HEK293 (cell line): ENCODE results near the gene FUT3.

Experiments used
- CTCF ChIA-PET: fragments of 350-600 bp; formaldehyde crosslinking; extraction: SDS; loops from one replicate; lab custom pipeline; 2021; ENCODE audit warnings: antibody characterized with exemption; lab: Yijun Ruan, JAX
- POLR2A ChIA-PET: fragments of 300-600 bp; formaldehyde crosslinking; extraction: SDS; loops from one replicate; lab custom pipeline; 2020; ENCODE audit warnings: antibody characterized with exemption, inconsistent platforms; lab: Yijun Ruan, JAX
- H3K27ac ChIP-seq: fragments of 200-500 bp; sonication (Bioruptor generic); 2 replicates; pipeline ENCODE4 v1.5.1; 2014; ENCODE audit warnings: low read depth, low read length, control low read depth, inconsistent platforms; ENCODE audit errors: extremely low read depth
- H3K36me3 ChIP-seq, 2 experiments: fragments of 200-500 bp in 1 of 2; sonication (Bioruptor generic) in 1 of 2; 1 replicate in 1 of 2; 2 replicates in 1 of 2; pipeline ENCODE4 v1.5.1; 2014 to 2017; ENCODE audit warnings: inconsistent platforms in 2 of 2, low read length in 2 of 2; ENCODE audit not compliant: control insufficient read depth in 2 of 2, insufficient read depth in 1 of 2
- H3K4me1 ChIP-seq: fragments of 200-500 bp; sonication (Bioruptor generic); 2 replicates; pipeline ENCODE4 v1.5.1; 2014; ENCODE audit warnings: mild to moderate bottlenecking, low read length, inconsistent platforms; ENCODE audit not compliant: control insufficient read depth, insufficient read depth
- H3K4me3 ChIP-seq: 2 replicates; pipeline ENCODE4 v1.5.1; 2011; ENCODE audit warnings: low read depth, mild to moderate bottlenecking, control low read depth, low read length, moderate library complexity
- H3K9me3 ChIP-seq: fragments of 200-500 bp; sonication (Bioruptor generic); 2 replicates; pipeline ENCODE4 v1.5.1; 2014; ENCODE audit warnings: low read depth, low read length, inconsistent platforms; ENCODE audit not compliant: control insufficient read depth, insufficient read depth
- FEZF1 ChIP-seq: fragments of 450-650 bp; formaldehyde crosslinking; IDR thresholded peaks from 2 replicates; pipeline ENCODE4 v1.5.1; 2016; ENCODE audit warnings: missing biosample characterization, missing genetic modification characterization
- HOXD13 ChIP-seq: sonication (generic); formaldehyde crosslinking; IDR thresholded peaks from 2 replicates; pipeline ENCODE4 v1.8.0; 2022; ENCODE audit warnings: missing genetic modification reagents, borderline replicate concordance
- ZBTB21 ChIP-seq: fragments of 450-650 bp; formaldehyde crosslinking; IDR thresholded peaks from 2 replicates; pipeline ENCODE4 v1.5.1; 2017; ENCODE audit warnings: missing biosample characterization, missing genetic modification characterization
- ZEB2 ChIP-seq: fragments of 450-650 bp; formaldehyde crosslinking; IDR thresholded peaks from 2 replicates; pipeline ENCODE4 v1.5.1; 2016; ENCODE audit warnings: missing biosample characterization, missing genetic modification characterization
- ZFP3 ChIP-seq: fragments of 450-650 bp; formaldehyde crosslinking; IDR thresholded peaks from 2 replicates; pipeline ENCODE4 v1.5.1; 2016; ENCODE audit warnings: low read depth, missing biosample characterization, missing genetic modification characterization
- ZIC2 ChIP-seq: fragments of 450-650 bp; formaldehyde crosslinking; IDR thresholded peaks from 2 replicates; pipeline ENCODE4 v1.5.1; 2016; ENCODE audit warnings: missing biosample characterization, missing genetic modification characterization
- ZNF121 ChIP-seq: fragments of 450-650 bp; formaldehyde crosslinking; IDR thresholded peaks from 2 replicates; pipeline ENCODE4 v1.5.1; 2016; ENCODE audit warnings: missing biosample characterization, missing genetic modification characterization
- ZNF184 ChIP-seq: fragments of 450-650 bp; IDR thresholded peaks from 2 replicates; pipeline ENCODE4 v1.5.1; 2018; ENCODE audit warnings: missing biosample characterization, mild to moderate bottlenecking, missing genetic modification characterization
- ZNF354C ChIP-seq: fragments of 450-650 bp; formaldehyde crosslinking; IDR thresholded peaks from 2 replicates; pipeline ENCODE4 v1.5.1; 2016; ENCODE audit warnings: missing biosample characterization, missing genetic modification characterization, low read depth, borderline replicate concordance
- ZNF366 ChIP-seq: fragments of 450-650 bp; formaldehyde crosslinking; conservative IDR thresholded peaks from 2 replicates; pipeline ENCODE4 v1.5.1; 2016; ENCODE audit warnings: missing biosample characterization, missing genetic modification characterization
- ZNF394 ChIP-seq: fragments of 450-650 bp; formaldehyde crosslinking; IDR thresholded peaks from 2 replicates; pipeline ENCODE4 v1.5.1; 2016; ENCODE audit warnings: missing biosample characterization, missing genetic modification characterization, mild to moderate bottlenecking, moderate library complexity, borderline replicate concordance
- ZNF558 ChIP-seq: fragments of 450-650 bp; formaldehyde crosslinking; IDR thresholded peaks from 2 replicates; pipeline ENCODE4 v1.5.1; 2016; ENCODE audit warnings: missing biosample characterization, missing genetic modification characterization
- ZNF660 ChIP-seq: fragments of 450-650 bp; IDR thresholded peaks from 2 replicates; pipeline ENCODE4 v1.5.1; 2018; ENCODE audit warnings: missing biosample characterization, mild to moderate bottlenecking, missing genetic modification characterization
- ZNF664 ChIP-seq: fragments of 450-650 bp; formaldehyde crosslinking; IDR thresholded peaks from 2 replicates; pipeline ENCODE4 v1.5.1; 2016; ENCODE audit warnings: missing biosample characterization, missing genetic modification characterization
- ZNF670 ChIP-seq: fragments of 450-650 bp; formaldehyde crosslinking; IDR thresholded peaks from 2 replicates; pipeline ENCODE4 v1.5.1; 2016; ENCODE audit warnings: missing biosample characterization, missing genetic modification characterization, low read depth
- ZNF843 ChIP-seq: fragments of 450-650 bp; formaldehyde crosslinking; IDR thresholded peaks from 2 replicates; pipeline ENCODE4 v1.5.1; 2016; ENCODE audit warnings: missing biosample characterization, missing genetic modification characterization
- ZSCAN16 ChIP-seq: fragments of 450-650 bp; formaldehyde crosslinking; IDR thresholded peaks from 2 replicates; pipeline ENCODE4 v1.5.1; 2016; ENCODE audit warnings: missing biosample characterization, missing genetic modification characterization
- TF ChIP-seq, protein P1 (sequence below): fragments of 450-650 bp; formaldehyde crosslinking; IDR thresholded peaks from 2 replicates; pipeline ENCODE4 v1.5.1; 2016; ENCODE audit warnings: missing biosample characterization, missing genetic modification characterization
- TF ChIP-seq, protein P2 (sequence below): fragments of 450-650 bp; formaldehyde crosslinking; IDR thresholded peaks from 2 replicates; pipeline ENCODE4 v1.5.1; 2016; ENCODE audit warnings: missing biosample characterization, missing genetic modification characterization
- TF ChIP-seq, protein P3 (sequence below): fragments of 450-650 bp; formaldehyde crosslinking; IDR thresholded peaks from 2 replicates; pipeline ENCODE4 v1.5.1; 2016; ENCODE audit warnings: missing biosample characterization, missing genetic modification characterization
- TF ChIP-seq, protein P4 (sequence below): fragments of 450-650 bp; formaldehyde crosslinking; IDR thresholded peaks from 2 replicates; pipeline ENCODE4 v1.5.1; 2017; ENCODE audit warnings: missing biosample characterization, missing genetic modification characterization
- TF ChIP-seq, protein P5 (sequence below): fragments of 450-650 bp; formaldehyde crosslinking; IDR thresholded peaks from 2 replicates; pipeline ENCODE4 v1.5.1; 2016; ENCODE audit warnings: missing biosample characterization, missing genetic modification characterization
- TF ChIP-seq, protein P6 (sequence below): fragments of 450-650 bp; formaldehyde crosslinking; IDR thresholded peaks from 2 replicates; pipeline ENCODE4 v1.5.1; 2016; ENCODE audit warnings: missing biosample characterization, missing genetic modification characterization
- TF ChIP-seq, protein P7 (sequence below): fragments of 450-650 bp; IDR thresholded peaks from 2 replicates; pipeline ENCODE4 v1.5.1; 2018; ENCODE audit warnings: missing biosample characterization, mild to moderate bottlenecking, missing genetic modification characterization

FUT3 gene

DNA sequence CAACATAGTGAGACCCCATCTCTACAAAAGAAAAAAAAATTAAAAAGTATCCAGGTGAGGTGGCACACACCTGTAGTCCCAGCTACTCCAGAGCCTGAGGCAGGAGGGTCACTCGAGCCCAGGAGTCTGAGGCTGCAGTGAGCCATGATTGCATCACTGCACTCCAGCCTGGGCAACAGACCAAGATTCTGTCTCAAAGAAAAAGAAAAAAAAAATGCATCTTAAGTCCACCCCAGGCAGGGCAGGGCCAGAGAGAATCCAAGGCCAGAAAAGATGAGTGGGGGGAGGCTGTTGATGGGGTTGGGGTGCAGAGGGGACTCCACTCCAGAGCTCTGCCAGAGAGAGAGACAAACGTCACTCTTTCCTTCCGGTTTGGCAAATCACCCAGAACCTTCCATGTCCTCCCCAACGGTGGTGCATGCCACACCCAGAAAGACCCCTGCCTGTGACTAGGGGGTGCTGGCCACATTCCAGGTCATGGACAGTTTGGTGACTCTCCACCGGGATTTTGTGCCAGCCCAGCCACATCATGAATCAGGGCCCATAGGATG lies 431 bp downstream of the FUT3 start:
- Histone ChIP-seq H3K4me1 (no peaks in the 10 kb centered on the region), H3K27ac (no peak overlapping the region), H3K4me3 (no peak overlapping the region), H3K9me3 (no peaks in the 10 kb centered on the region), H3K36me3 (no peaks in the 10 kb centered on the region)
- POLR2A ChIA-PET, result no interaction called here
- CTCF ChIA-PET, result interaction anchor here (0.6 to 2.1 kb wide), 3 partner anchors 11 to 666 kb away, joined by 3 to 9 read pairs (median 5); partner anchors contain the start of gene FUT6
- 0 out of 2 replicates have a peak, but pooled peaks have one; percentile 5 for TF ChIP-seq ZIC2 (tag by site-specific recombination)
- TF ChIP-seq, protein P1, sequence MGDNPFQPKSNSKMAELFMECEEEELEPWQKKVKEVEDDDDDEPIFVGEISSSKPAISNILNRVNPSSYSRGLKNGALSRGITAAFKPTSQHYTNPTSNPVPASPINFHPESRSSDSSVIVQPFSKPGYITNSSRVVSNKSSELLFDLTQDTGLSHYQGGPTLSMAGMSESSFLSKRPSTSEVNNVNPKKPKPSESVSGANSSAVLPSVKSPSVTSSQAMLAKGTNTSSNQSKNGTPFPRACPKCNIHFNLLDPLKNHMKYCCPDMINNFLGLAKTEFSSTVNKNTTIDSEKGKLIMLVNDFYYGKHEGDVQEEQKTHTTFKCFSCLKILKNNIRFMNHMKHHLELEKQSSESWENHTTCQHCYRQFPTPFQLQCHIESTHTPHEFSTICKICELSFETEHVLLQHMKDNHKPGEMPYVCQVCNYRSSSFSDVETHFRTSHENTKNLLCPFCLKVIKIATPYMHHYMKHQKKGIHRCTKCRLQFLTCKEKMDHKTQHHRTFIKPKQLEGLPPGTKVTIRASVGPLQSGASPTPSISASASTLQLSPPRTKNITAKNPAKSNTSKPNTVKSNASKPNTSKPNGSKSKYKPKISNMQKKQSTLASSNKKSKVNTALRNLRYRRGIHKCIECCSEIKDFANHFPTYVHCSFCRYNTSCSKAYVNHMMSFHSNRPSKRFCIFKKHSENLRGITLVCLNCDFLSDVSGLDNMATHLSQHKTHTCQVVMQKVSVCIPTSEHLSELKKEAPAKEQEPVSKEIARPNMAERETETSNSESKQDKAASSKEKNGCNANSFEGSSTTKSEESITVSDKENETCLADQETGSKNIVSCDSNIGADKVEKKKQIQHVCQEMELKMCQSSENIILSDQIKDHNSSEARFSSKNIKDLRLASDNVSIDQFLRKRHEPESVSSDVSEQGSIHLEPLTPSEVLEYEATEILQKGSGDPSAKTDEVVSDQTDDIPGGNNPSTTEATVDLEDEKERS, result no peak
- 0 out of 2 replicates have a peak, but pooled peaks have one; percentile 8 for TF ChIP-seq ZBTB21 (tag by site-specific recombination)
- TF ChIP-seq, protein P2, sequence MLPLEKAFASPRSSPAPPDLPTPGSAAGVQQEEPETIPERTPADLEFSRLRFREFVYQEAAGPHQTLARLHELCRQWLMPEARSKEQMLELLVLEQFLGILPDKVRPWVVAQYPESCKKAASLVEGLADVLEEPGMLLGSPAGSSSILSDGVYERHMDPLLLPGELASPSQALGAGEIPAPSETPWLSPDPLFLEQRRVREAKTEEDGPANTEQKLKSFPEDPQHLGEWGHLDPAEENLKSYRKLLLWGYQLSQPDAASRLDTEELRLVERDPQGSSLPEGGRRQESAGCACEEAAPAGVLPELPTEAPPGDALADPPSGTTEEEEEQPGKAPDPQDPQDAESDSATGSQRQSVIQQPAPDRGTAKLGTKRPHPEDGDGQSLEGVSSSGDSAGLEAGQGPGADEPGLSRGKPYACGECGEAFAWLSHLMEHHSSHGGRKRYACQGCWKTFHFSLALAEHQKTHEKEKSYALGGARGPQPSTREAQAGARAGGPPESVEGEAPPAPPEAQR (tag by site-specific recombination), result no peak
- TF ChIP-seq ZNF354C (tag by site-specific recombination), result no peak
- TF ChIP-seq ZNF843 (tag by site-specific recombination), result no peak
- TF ChIP-seq ZNF184 (tag by site-specific recombination), result no peak
- TF ChIP-seq, protein P3, sequence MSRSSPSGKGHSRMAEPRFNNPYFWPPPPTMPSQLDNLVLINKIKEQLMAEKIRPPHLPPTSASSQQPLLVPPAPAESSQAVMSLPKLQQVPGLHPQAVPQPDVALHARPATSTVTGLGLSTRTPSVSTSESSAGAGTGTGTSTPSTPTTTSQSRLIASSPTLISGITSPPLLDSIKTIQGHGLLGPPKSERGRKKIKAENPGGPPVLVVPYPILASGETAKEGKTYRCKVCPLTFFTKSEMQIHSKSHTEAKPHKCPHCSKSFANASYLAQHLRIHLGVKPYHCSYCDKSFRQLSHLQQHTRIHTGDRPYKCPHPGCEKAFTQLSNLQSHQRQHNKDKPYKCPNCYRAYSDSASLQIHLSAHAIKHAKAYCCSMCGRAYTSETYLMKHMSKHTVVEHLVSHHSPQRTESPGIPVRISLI (tag by site-specific recombination), result peak; percentile 71
- no peak for TF ChIP-seq ZNF660
- TF ChIP-seq, protein P4, sequence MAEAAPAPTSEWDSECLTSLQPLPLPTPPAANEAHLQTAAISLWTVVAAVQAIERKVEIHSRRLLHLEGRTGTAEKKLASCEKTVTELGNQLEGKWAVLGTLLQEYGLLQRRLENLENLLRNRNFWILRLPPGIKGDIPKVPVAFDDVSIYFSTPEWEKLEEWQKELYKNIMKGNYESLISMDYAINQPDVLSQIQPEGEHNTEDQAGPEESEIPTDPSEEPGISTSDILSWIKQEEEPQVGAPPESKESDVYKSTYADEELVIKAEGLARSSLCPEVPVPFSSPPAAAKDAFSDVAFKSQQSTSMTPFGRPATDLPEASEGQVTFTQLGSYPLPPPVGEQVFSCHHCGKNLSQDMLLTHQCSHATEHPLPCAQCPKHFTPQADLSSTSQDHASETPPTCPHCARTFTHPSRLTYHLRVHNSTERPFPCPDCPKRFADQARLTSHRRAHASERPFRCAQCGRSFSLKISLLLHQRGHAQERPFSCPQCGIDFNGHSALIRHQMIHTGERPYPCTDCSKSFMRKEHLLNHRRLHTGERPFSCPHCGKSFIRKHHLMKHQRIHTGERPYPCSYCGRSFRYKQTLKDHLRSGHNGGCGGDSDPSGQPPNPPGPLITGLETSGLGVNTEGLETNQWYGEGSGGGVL, result peak; percentile 63
- TF ChIP-seq ZFP3 (tag by site-specific recombination), result no peak
- TF ChIP-seq ZNF664 (tag by site-specific recombination), result no peak
- TF ChIP-seq FEZF1, result no peak
- no peak for TF ChIP-seq ZSCAN16 (tag by site-specific recombination)
- TF ChIP-seq HOXD13 (CRISPR knock-in tag), result no peak
- TF ChIP-seq, protein P5, sequence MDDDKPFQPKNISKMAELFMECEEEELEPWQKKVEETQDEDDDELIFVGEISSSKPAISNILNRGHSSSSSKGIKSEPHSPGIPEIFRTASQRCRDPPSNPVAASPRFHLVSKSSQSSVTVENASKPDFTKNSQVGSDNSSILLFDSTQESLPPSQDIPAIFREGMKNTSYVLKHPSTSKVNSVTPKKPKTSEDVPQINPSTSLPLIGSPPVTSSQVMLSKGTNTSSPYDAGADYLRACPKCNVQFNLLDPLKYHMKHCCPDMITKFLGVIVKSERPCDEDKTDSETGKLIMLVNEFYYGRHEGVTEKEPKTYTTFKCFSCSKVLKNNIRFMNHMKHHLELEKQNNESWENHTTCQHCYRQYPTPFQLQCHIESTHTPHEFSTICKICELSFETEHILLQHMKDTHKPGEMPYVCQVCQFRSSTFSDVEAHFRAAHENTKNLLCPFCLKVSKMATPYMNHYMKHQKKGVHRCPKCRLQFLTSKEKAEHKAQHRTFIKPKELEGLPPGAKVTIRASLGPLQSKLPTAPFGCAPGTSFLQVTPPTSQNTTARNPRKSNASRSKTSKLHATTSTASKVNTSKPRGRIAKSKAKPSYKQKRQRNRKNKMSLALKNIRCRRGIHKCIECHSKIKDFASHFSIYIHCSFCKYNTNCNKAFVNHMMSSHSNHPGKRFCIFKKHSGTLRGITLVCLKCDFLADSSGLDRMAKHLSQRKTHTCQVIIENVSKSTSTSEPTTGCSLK (tag by site-specific recombination), result no peak
- TF ChIP-seq, protein P6, sequence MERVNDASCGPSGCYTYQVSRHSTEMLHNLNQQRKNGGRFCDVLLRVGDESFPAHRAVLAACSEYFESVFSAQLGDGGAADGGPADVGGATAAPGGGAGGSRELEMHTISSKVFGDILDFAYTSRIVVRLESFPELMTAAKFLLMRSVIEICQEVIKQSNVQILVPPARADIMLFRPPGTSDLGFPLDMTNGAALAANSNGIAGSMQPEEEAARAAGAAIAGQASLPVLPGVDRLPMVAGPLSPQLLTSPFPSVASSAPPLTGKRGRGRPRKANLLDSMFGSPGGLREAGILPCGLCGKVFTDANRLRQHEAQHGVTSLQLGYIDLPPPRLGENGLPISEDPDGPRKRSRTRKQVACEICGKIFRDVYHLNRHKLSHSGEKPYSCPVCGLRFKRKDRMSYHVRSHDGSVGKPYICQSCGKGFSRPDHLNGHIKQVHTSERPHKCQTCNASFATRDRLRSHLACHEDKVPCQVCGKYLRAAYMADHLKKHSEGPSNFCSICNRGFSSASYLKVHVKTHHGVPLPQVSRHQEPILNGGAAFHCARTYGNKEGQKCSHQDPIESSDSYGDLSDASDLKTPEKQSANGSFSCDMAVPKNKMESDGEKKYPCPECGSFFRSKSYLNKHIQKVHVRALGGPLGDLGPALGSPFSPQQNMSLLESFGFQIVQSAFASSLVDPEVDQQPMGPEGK (tag by site-specific recombination), result peak; percentile 49; the same call in 1 of the 2 replicates
- TF ChIP-seq, protein P7, sequence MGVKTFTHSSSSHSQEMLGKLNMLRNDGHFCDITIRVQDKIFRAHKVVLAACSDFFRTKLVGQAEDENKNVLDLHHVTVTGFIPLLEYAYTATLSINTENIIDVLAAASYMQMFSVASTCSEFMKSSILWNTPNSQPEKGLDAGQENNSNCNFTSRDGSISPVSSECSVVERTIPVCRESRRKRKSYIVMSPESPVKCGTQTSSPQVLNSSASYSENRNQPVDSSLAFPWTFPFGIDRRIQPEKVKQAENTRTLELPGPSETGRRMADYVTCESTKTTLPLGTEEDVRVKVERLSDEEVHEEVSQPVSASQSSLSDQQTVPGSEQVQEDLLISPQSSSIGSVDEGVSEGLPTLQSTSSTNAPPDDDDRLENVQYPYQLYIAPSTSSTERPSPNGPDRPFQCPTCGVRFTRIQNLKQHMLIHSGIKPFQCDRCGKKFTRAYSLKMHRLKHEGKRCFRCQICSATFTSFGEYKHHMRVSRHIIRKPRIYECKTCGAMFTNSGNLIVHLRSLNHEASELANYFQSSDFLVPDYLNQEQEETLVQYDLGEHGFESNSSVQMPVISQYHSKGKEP (tag by site-specific recombination), result peak; percentile 33; the same call in 1 of the 2 replicates
- no peak for TF ChIP-seq ZNF670 (tag by site-specific recombination)
- peak; percentile 87 for TF ChIP-seq ZNF394 (tag by site-specific recombination)
- TF ChIP-seq ZNF558 (tag by site-specific recombination), result no peak
- peak; percentile 97 for TF ChIP-seq ZEB2 (tag by site-specific recombination)
- peak; percentile 45; the same call in 1 of the 2 replicates for TF ChIP-seq ZNF121 (tag by site-specific recombination)
- TF ChIP-seq ZNF366, result 0 out of 2 replicates have a peak, but pooled peaks have one; percentile 28
